ENCODE results near the gene ENOX2. TPM values are rescaled to one million over a fixed set of nuclear protein-coding genes. Genes with fewer than 3 reads are reported as not detected.

ENOX2 gene
- polyA plus RNA-seq, 1 donor (not counting 4 experiments of a cell fraction or from before 2014, with no cell fraction given) = 24.5 TPM

DNA sequence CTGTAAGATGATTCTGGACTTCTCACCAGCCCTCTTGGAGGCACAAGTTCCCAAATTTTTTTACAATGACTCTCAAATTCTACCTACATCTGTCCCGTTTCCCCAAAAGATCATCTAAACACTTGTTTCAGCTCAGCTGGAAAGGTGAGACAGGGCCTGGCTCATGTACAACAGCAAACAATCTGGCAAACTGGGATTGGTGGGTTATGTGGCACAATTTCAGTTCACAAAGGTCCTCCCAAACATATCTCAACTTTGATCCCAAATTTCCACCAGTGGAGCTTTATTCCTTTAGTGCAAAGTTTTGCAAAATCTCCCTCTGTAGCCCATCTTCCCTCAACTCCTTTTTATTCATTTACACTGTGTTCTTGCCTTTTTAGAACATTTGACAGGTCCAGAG lies 207.1 kb downstream of the ENOX2 start:
- Histone ChIP-seq H3K9ac (ENCODE audit: control insufficient read depth, extremely low read depth, insufficient read depth, low read length) (no peak overlapping the region), H3K4me2 (ENCODE audit: control insufficient read depth, extremely low read depth, insufficient read depth, low read depth, low read length) (no peak overlapping the region), H3K9me3 (ENCODE audit: control insufficient read depth, low read depth, low read length) (no peaks in the 10 kb centered on the region), H2AFZ (ENCODE audit: control insufficient read depth, low read length) (no peak overlapping the region), H4K20me1 (ENCODE audit: control insufficient read depth, extremely low read depth, insufficient read depth, low read length) (no peaks in the 10 kb centered on the region), H3K9me1 (ENCODE audit: control insufficient read depth, extremely low read depth, insufficient read depth, low read length) (no peaks in the 10 kb centered on the region), H3K79me2 (ENCODE audit: control insufficient read depth, insufficient read depth, low read length) (no peaks in the 10 kb centered on the region), H3K27ac (ENCODE audit: control insufficient read depth, insufficient read depth, low read length) (no peak overlapping the region), H3K27me3 (ENCODE audit: control insufficient read depth, extremely low read depth, insufficient read depth, low read length) (no peaks in the 10 kb centered on the region), H3K4me3 (ENCODE audit: control insufficient read depth in 2 of 3, extremely low read depth in 1 of 3, insufficient read depth in 2 of 3, low read depth in 1 of 3, low read length in 3 of 3) (no peak overlapping the region), H3K36me3 (ENCODE audit: control insufficient read depth in 2 of 2, extremely low read depth in 1 of 2, insufficient read depth in 2 of 2, low read length in 2 of 2) (no peaks in the 10 kb centered on the region), H3K4me1 (ENCODE audit: control insufficient read depth, extremely low read depth, insufficient read depth, low read length) (no peaks in the 10 kb centered on the region)
- TF ChIP-seq EZH2 (IDR thresholded peaks at IDR 0.05; ENCODE audit: low read length) (no peak), CTCF (optimal IDR thresholded peaks at IDR 0.05 in 1 of 3, IDR thresholded peaks at IDR 0.05 in 1 of 3, conservative IDR thresholded peaks at IDR 0.05 in 1 of 3; ENCODE audit: extremely low read depth in 1 of 3, insufficient read depth in 2 of 3, low read length in 3 of 3) (no peak)
- DNase-seq (ENCODE audit: low read depth, low spot score) = no peak
- dilution Hi-C loops (cut with MboI; ENCODE audit: extremely low pct_ligation_motif_present, low sequenced_read_pairs) = no loop called here
- FAIRE-seq = no peak

- FAIRE-seq = no peak
- Histone ChIP-seq H3K27me3 (ENCODE audit: control insufficient read depth, extremely low read depth, insufficient read depth, low read length) (no peaks in the 10 kb centered on the region), H3K4me3 (ENCODE audit: control insufficient read depth in 2 of 3, extremely low read depth in 1 of 3, insufficient read depth in 2 of 3, low read depth in 1 of 3, low read length in 3 of 3) (no peak overlapping the region), H3K9me1 (ENCODE audit: control insufficient read depth, extremely low read depth, insufficient read depth, low read length) (no peaks in the 10 kb centered on the region), H3K9ac (ENCODE audit: control insufficient read depth, extremely low read depth, insufficient read depth, low read length) (no peak overlapping the region), H3K79me2 (ENCODE audit: control insufficient read depth, insufficient read depth, low read length) (no peaks in the 10 kb centered on the region), H3K9me3 (ENCODE audit: control insufficient read depth, low read depth, low read length) (no peaks in the 10 kb centered on the region), H2AFZ (ENCODE audit: control insufficient read depth, low read length) (no peak overlapping the region), H3K27ac (ENCODE audit: control insufficient read depth, insufficient read depth, low read length) (no peak overlapping the region), H3K36me3 (ENCODE audit: control insufficient read depth in 2 of 2, extremely low read depth in 1 of 2, insufficient read depth in 2 of 2, low read length in 2 of 2) (no peaks in the 10 kb centered on the region), H4K20me1 (ENCODE audit: control insufficient read depth, extremely low read depth, insufficient read depth, low read length) (no peaks in the 10 kb centered on the region), H3K4me2 (ENCODE audit: control insufficient read depth, extremely low read depth, insufficient read depth, low read depth, low read length) (no peak overlapping the region), H3K4me1 (ENCODE audit: control insufficient read depth, extremely low read depth, insufficient read depth, low read length) (no peaks in the 10 kb centered on the region)
- DNase-seq (ENCODE audit: low read depth, low spot score) = no peak
- no peak for TF ChIP-seq CTCF (optimal IDR thresholded peaks at IDR 0.05 in 1 of 3, IDR thresholded peaks at IDR 0.05 in 1 of 3, conservative IDR thresholded peaks at IDR 0.05 in 1 of 3; ENCODE audit: extremely low read depth in 1 of 3, insufficient read depth in 2 of 3, low read length in 3 of 3)
- TF ChIP-seq EZH2 (IDR thresholded peaks at IDR 0.05; ENCODE audit: low read length) = no peak
- dilution Hi-C loops (cut with MboI; ENCODE audit: extremely low pct_ligation_motif_present, low sequenced_read_pairs) = no loop called here
Observed at GRCh38 chrX:130694983-130695382, 208.0 kb downstream of the ENOX2 start.
